HepG2 (cell line): ENCODE measurements around the gene SGCD. TPM values are rescaled to one million over a fixed set of nuclear protein-coding genes. Genes with fewer than 3 reads are reported as not detected.

Experiments
- ATAC-seq: fragments of 200-7000 bp; cut with Tn5 transposase; 3 replicates; pipeline ENCODE4 v1.9.1; 2020; ENCODE audit warnings: mild to moderate bottlenecking, moderate library complexity
- BruUV-seq: library from RNA; stranded (reverse); fragments of 400-500 nt; replicated peaks from 2 replicates; lab custom pipeline; 2021; lab: Mats Ljungman, UMichigan
- CTCF ChIA-PET: fragments of 300-600 bp; formaldehyde crosslinking; extraction: SDS; loops from one replicate; lab custom pipeline; 2021; ENCODE audit warnings: low total read pairs, inconsistent platforms, low intra/inter-chr PET ratio; lab: Yijun Ruan, JAX
- POLR2A ChIA-PET: fragments of 350-600 bp; sonication (Branson Sonifier 250); formaldehyde crosslinking; loops from one replicate; lab custom pipeline; 2020; ENCODE audit warnings: antibody characterized with exemption, inconsistent platforms; lab: Yijun Ruan, JAX
- DNase-seq: peaks from one replicate; pipeline ENCODE4 v3.0.0-alpha.2; 2015; ENCODE audit warnings: low spot score
- FAIRE-seq: peaks from 3 replicates; lab custom pipeline; 2011; peaks lifted over from hg19 to GRCh38; lab: Jason Lieb, UNC
- H2AFZ ChIP-seq: one replicate; pipeline ENCODE4 v1.6.1; 2011; ENCODE audit warnings: low read length, inconsistent platforms
- H3K27ac ChIP-seq: fragments of 300-600 bp; 3 replicates; pipeline ENCODE4 v1.8.0; 2011; ENCODE audit warnings: mixed run types, mild to moderate bottlenecking, mixed read lengths, low read length, inconsistent platforms; ENCODE audit not compliant: insufficient read depth; ENCODE audit errors: extremely low read length
- H3K27me3 ChIP-seq, 2 experiments: fragments of 200-600 bp in 1 of 2; 2 replicates in 1 of 2; 3 replicates in 1 of 2; pipeline versions ENCODE4 v1.6.0 to v1.8.0; 2011; ENCODE audit warnings: low read length in 2 of 2, mild to moderate bottlenecking in 2 of 2, moderate library complexity in 2 of 2, inconsistent platforms in 1 of 2; ENCODE audit not compliant: insufficient read depth in 2 of 2, control insufficient read depth in 1 of 2
- H3K36me3 ChIP-seq, 2 experiments: fragments of 200-600 bp in 1 of 2; replicated peaks in 1 of 2; 2 replicates in 1 of 2; 3 replicates in 1 of 2; pipeline versions ENCODE4 v1.5.1 to v1.8.0; 2011; ENCODE audit warnings: low read length in 2 of 2, inconsistent platforms in 1 of 2; ENCODE audit not compliant: insufficient read depth in 2 of 2, control insufficient read depth in 1 of 2
- H3K4me1 ChIP-seq: 2 replicates; pipeline ENCODE4 v1.5.1; 2012; ENCODE audit warnings: low read length, inconsistent platforms; ENCODE audit not compliant: insufficient read depth
- H3K4me2 ChIP-seq: 2 replicates; pipeline ENCODE4 v1.6.0; 2011; ENCODE audit warnings: low read depth, low read length, inconsistent platforms
- H3K4me3 ChIP-seq, 3 experiments: fragments of 200-600 bp in 1 of 3; sonication (generic), shearing (Covaris generic) in 1 of 3; replicated peaks in 1 of 3; 2 replicates each; pipeline ENCODE4 v1.5.1; 2011 to 2016; ENCODE audit warnings: low read length in 3 of 3, inconsistent platforms in 2 of 3, low read depth in 2 of 3, mild to moderate bottlenecking in 2 of 3, control low read depth in 1 of 3, mixed read lengths in 1 of 3; ENCODE audit not compliant: insufficient read depth in 1 of 3
- H3K79me2 ChIP-seq: one replicate; pipeline ENCODE4 v1.6.1; 2011; ENCODE audit warnings: low read length, inconsistent platforms; ENCODE audit not compliant: insufficient read depth
- H3K9ac ChIP-seq: 2 replicates; pipeline ENCODE4 v1.6.0; 2011; ENCODE audit warnings: mild to moderate bottlenecking, low read depth, low read length, inconsistent platforms; ENCODE audit not compliant: insufficient read depth
- H3K9me3 ChIP-seq: 2 replicates; pipeline ENCODE4 v1.5.1; 2012; ENCODE audit warnings: mild to moderate bottlenecking, low read length
- H4K20me1 ChIP-seq: 2 replicates; pipeline ENCODE4 v1.6.0; 2011; ENCODE audit warnings: inconsistent platforms, mild to moderate bottlenecking, low read length, moderate library complexity; ENCODE audit not compliant: insufficient read depth
- ARID5B ChIP-seq: IDR thresholded peaks from 2 replicates; pipeline ENCODE4 v1.4.0; 2020; ENCODE audit warnings: mild to moderate bottlenecking, missing genetic modification reagents
- DNMT3B ChIP-seq: conservative IDR thresholded peaks from 2 replicates; pipeline ENCODE4 v1.6.1; 2016; ENCODE audit warnings: missing biosample characterization, control low read depth
- E2F5 ChIP-seq: sonication (generic); formaldehyde crosslinking; conservative IDR thresholded peaks from 2 replicates; pipeline ENCODE4 v1.4.0; 2020; ENCODE audit warnings: missing genetic modification reagents
- GLI4 ChIP-seq: sonication (generic); formaldehyde crosslinking; IDR thresholded peaks from 2 replicates; pipeline ENCODE4 v1.5.1; 2020; ENCODE audit warnings: missing genetic modification reagents, mild to moderate bottlenecking, moderate library complexity, borderline replicate concordance
- GMEB1 ChIP-seq: sonication (generic); formaldehyde crosslinking; IDR thresholded peaks from 2 replicates; pipeline ENCODE4 v1.5.1; 2020; ENCODE audit warnings: missing genetic modification reagents, mild to moderate bottlenecking, borderline replicate concordance
- NFKB2 ChIP-seq: sonication (generic); formaldehyde crosslinking; IDR thresholded peaks from 2 replicates; pipeline ENCODE4 v1.4.0; 2020; ENCODE audit warnings: missing genetic modification reagents, borderline replicate concordance
- PLRG1 ChIP-seq: fragments of 450-650 bp; conservative IDR thresholded peaks from 2 replicates; pipeline ENCODE4 v1.6.1; 2016
- YY1 ChIP-seq: IDR thresholded peaks from 2 replicates; pipeline ENCODE4 v1.6.1; 2011; ENCODE audit warnings: low read length, low read depth, moderate library complexity, mild to moderate bottlenecking; ENCODE audit not compliant: insufficient read depth, insufficient replicate concordance
- ZBTB1 ChIP-seq: sonication (generic); formaldehyde crosslinking; IDR thresholded peaks from 2 replicates; pipeline ENCODE4 v1.4.0; 2020; ENCODE audit warnings: missing genetic modification reagents, borderline replicate concordance
- ZEB1 ChIP-seq: IDR thresholded peaks from 2 replicates; pipeline ENCODE4 v1.6.1; 2012; ENCODE audit warnings: mild to moderate bottlenecking, low read depth, inconsistent platforms; ENCODE audit not compliant: insufficient replicate concordance
- ZNF331 ChIP-seq: sonication (generic); formaldehyde crosslinking; IDR thresholded peaks from 2 replicates; pipeline ENCODE4 v1.4.0; 2020; ENCODE audit warnings: missing genetic modification reagents
- ZNF34 ChIP-seq: sonication (generic); formaldehyde crosslinking; IDR thresholded peaks from 2 replicates; pipeline ENCODE4 v1.4.0; 2020; ENCODE audit warnings: mild to moderate bottlenecking, missing genetic modification reagents, borderline replicate concordance
- ZNF510 ChIP-seq: sonication (generic); formaldehyde crosslinking; IDR thresholded peaks from 2 replicates; pipeline ENCODE4 v1.4.0; 2020; ENCODE audit warnings: low read depth, mild to moderate bottlenecking, missing genetic modification reagents
- WGBS: methylation state at CpG from one replicate; pipeline ENCODE4 v1.1.6; 2017; ENCODE audit warnings: low lambda C conversion rate; 5-methylcytosine and 5-hydroxymethylcytosine counted together
- in situ Hi-C: cut with HindIII; loops from 2 replicates; pipeline ENCODE4 v1.10.0; 2017; ENCODE audit warnings: low pct_unique_long_range_greater_than_20kb; ENCODE audit not compliant: extremely low pct_ligation_motif_present
- intact Hi-C: fragments of 100-400 bp; cut with micrococcal nuclease; formaldehyde crosslinking; loops from one replicate; pipeline ENCODE4 v1.10.0; 2022; ENCODE audit not compliant: unreplicated experiment
- polyA plus RNA-seq, 8 experiments: library from polyadenylated mRNA; depleted of rRNA in 3 of 8; stranded (reverse) in 7 of 8; unstranded in 1 of 8; fragments of >200 nt; fragmentation: Illumina TruSeq in 4 of 8; extraction: Trizol in 4 of 8; gene quantifications; 2 replicates each; pipeline versions ENCODE4 v1.2.1 to v1.2.3, GENCODE V29; 2011 to 2016; ENCODE audit warnings: low read depth in 4 of 8, missing spikeins in 1 of 8, mixed read lengths in 1 of 8; ENCODE audit not compliant: insufficient read depth in 1 of 8
- total RNA-seq, 5 experiments: library from RNA; depleted of rRNA; stranded (reverse); fragments of >200 nt; fragmentation: Illumina TruSeq; extraction: Trizol; gene quantifications; 2 replicates each; pipeline ENCODE4 v1.2.3, GENCODE V29; 2016; ENCODE audit warnings: low read depth in 1 of 5

SGCD gene
- total and polyA plus RNA-seq, 2 of the 13 experiments (the other 11 are each of a cell fraction or from before 2014, with no cell fraction given): not detected

GRCh38 chr5:156481741-156482140 lies 154.8 kb downstream of the SGCD start:
- no peaks in the 10 kb centered on the region for H3K36me3 ChIP-seq
- H4K20me1 ChIP-seq: no peaks in the 10 kb centered on the region
- intact Hi-C loops: no loop called here
- no peak overlapping the region for H3K9ac ChIP-seq
- TF ChIP-seq PLRG1: no peak
- no peak for TF ChIP-seq GLI4 (CRISPR knock-in tag)
- TF ChIP-seq ZNF510 (CRISPR knock-in tag): no peak
- no peak for TF ChIP-seq E2F5
- TF ChIP-seq ZEB1: no peak
- no peak for TF ChIP-seq NFKB2 (CRISPR knock-in tag)
- no peaks in the 10 kb centered on the region for H3K79me2 ChIP-seq
- H3K27ac ChIP-seq: no peak overlapping the region
- no peak overlapping the region for H3K4me2 ChIP-seq
- no peak overlapping the region for H2AFZ ChIP-seq
- FAIRE-seq: no peak
- no peak for ATAC-seq
- ChIA-PET POLR2A (no interaction called here), CTCF (no interaction called here)
- DNase-seq: no peak
- H3K27me3 ChIP-seq: no peaks in the 10 kb centered on the region; a peak in 1 of 5 replicates
- no TSS peak for BruUV-seq
- 3% methylated on average over 4 of the region's 4 CpGs for WGBS
- in situ Hi-C loops: no loop called here
- H3K4me1 ChIP-seq: no peaks in the 10 kb centered on the region
- H3K9me3 ChIP-seq: no peaks in the 10 kb centered on the region
- H3K4me3 ChIP-seq: no peak overlapping the region

GRCh38 chr5:156482818-156483217 lies 155.9 kb downstream of the SGCD start:
- intact Hi-C loops: no loop called here
- ATAC-seq: no peak
- no peaks in the 10 kb centered on the region for H3K79me2 ChIP-seq

More at GRCh38 chr5:156482818-156483217, 155.9 kb downstream of the SGCD start:
- ChIA-PET POLR2A (no interaction called here), CTCF (no interaction called here)
- Histone ChIP-seq H3K9ac (no peak overlapping the region), H3K36me3 (no peaks in the 10 kb centered on the region), H3K4me1 (no peaks in the 10 kb centered on the region), H3K9me3 (no peaks in the 10 kb centered on the region), H3K4me2 (no peak overlapping the region), H2AFZ (no peak overlapping the region), H3K27me3 (no peaks in the 10 kb centered on the region; a peak in 1 of 5 replicates), H3K27ac (no peak overlapping the region), H3K4me3 (no peak overlapping the region), H4K20me1 (no peaks in the 10 kb centered on the region)
- BruUV-seq: no TSS peak
- TF ChIP-seq ZBTB1 (CRISPR knock-in tag): no peak
- TF ChIP-seq ZNF34 (CRISPR knock-in tag): no peak
- TF ChIP-seq ZNF331 (CRISPR knock-in tag): no peak
- TF ChIP-seq YY1: no peak
- no peak for TF ChIP-seq GMEB1
- no peak for TF ChIP-seq ARID5B (CRISPR knock-in tag)
- no peak for TF ChIP-seq DNMT3B (CRISPR knock-in tag)
- in situ Hi-C loops: no loop called here
- FAIRE-seq: no peak
- no peak for DNase-seq
